GM19455 (cell line): ENCODE measurements around the gene GNG8.

Experiments
- ATAC-seq: cut with Tn5 transposase; IDR thresholded peaks from one replicate; pipeline ENCODE4 v1.9.1; 2021; ENCODE audit not compliant: unreplicated experiment

Gene GNG8

DNA sequence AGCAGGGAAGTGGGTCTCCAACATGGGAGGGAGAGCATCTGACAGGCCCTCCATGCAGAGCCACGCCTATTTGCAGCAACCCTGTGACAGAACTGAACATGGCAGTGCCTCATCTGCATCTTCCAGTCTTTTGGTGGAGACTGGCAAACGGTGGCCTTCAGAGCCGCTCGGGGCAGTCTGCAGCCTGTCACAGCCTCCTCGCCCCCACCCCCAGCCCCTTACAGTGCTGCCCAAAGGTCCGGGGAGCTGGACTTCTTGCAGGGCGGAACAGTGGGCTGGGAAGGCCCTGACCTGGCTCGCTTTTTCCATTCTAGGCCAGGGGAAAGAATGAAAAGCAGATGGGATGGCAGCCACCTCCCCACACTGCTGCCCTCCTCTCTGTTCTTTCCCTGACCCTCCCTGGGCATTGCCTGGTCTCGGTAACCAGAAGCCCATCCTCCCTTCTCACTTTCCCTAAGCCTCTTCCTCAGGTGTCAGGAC lies 32.2 kb downstream of the GNG8 start:
- no peak for ATAC-seq

- no peak for ATAC-seq
These were observed 32.8 kb downstream of the GNG8 start for GRCh38 chr19:46603195-46603637.

GRCh38 chr19:46602392-46603194 lies 33.4 kb downstream of the GNG8 start:
- ATAC-seq, result no peak

DNA sequence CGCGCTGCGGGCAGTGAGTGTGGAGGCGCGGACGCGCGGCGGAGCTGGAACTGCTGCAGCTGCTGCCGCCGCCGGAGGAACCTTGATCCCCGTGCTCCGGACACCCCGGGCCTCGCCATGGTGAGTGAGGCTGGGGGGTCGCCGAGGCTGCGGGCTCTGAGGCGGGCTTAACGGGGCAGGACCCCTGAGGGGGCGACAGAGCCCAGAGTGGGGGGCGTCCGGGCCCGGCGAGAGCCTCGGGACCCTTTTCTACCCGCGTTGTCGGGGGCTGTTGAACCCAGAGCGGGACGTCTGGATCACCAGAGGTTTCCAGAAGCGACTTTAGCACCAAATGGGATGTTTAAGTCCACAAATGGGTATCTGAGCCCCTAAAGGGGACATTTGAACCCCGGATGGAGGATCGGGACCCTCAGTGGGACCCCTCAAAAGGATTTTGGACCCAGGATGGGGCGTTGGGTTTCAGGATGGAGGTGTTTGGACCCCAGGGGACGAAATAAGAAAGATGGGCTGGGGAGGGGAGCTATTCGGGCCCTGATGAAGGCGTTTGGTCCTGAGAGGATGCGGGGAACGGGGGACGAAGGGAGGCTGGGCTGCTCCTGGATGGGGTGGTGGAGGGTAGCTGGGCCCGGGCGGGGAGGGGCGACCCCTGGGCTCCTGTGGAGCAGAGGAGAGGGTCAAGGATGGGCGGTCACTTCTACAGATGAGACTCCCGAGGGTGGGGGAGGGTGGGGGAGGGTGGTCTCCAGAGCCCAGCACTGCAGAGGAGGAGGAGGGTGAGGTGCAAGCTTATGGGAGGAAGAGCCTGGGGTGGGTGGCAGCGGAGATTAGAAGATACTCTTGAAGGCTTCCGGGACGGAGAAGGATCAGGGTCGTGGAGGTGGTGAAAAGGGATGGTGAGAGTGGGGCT lies 34.4 kb downstream of the GNG8 start, which contains the start of gene CALM3:
TSS of gene CALM3 (plus strand) at position 13 of the 907 bp plus-strand sequence. CDS start at position 118, 105 bp downstream.
- no peak for ATAC-seq

GRCh38 chr19:46600384-46601317 lies 35.4 kb downstream of the GNG8 start:
- peak; percentile 77 for ATAC-seq

- ATAC-seq, result no peak
These were observed 36.2 kb downstream of the GNG8 start for GRCh38 chr19:46599716-46600373.

GRCh38 chr19:46598372-46598917 lies 37.6 kb downstream of the GNG8 start:
- no peak for ATAC-seq

GRCh38 chr19:46596008-46596407 lies 40.0 kb downstream of the GNG8 start:
- no peak for ATAC-seq

- no peak for ATAC-seq
These were observed 44.1 kb downstream of the GNG8 start for GRCh38 chr19:46591870-46592269.

- ATAC-seq, result no peak
These were observed 44.7 kb downstream of the GNG8 start for GRCh38 chr19:46591254-46591653.

- no peak for ATAC-seq
These were observed 48.1 kb downstream of the GNG8 start for GRCh38 chr19:46587861-46588260.

DNA sequence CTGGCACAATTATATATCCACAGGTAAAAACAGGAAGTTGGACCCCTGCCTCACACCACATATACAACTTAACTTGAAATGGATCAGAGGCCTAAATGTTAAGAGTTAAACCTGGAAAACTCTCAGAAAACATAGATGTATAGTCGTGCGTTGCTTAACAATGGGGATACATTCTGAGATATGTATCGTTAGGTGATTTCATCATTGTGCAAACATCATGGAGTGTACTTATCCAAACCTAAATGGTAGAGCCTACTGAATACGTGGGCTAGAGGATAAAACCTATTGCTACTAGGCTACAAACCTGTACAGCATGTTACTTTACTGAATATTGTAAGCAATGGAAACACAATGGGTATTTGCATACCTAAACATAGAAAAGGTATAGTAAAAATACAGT lies 49.7 kb downstream of the GNG8 start:
- ATAC-seq, result no peak

DNA sequence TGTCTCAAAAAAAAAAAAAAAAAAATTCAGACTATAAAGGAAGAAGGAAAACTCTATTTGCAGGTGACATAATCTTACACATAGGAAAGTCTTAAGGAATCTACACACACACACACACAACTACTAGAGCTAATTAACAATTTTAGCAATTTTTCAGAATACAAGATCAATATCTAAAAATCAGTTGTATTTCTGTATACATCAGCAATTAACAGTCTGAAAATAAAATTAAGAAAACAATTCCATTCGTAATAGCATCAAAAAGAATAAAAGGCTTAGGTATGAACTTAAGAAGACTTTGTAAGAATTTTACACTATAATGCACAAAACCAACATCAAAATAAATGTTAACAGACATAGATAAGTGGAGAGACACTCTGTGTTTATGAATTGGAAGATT lies 50.5 kb downstream of the GNG8 start:
- no peak for ATAC-seq
